Caco-2 (cell line): ENCODE measurements around the gene SOX11. TPM values are rescaled to one million over a fixed set of nuclear protein-coding genes. Genes with fewer than 3 reads are reported as not detected.

Experiments used
- BruUV-seq: library from RNA; stranded (reverse); fragments of 400-500 nt; replicated peaks from 2 replicates; lab custom pipeline; 2021; lab: Mats Ljungman, UMichigan
- CTCF ChIA-PET: fragments of 300-600 bp; sonication (Branson Sonifier 250); formaldehyde crosslinking; loops from one replicate; lab custom pipeline; 2022; ENCODE audit warnings: antibody characterized with exemption; lab: Charles Lee
- POLR2A ChIA-PET: fragments of 300-600 bp; sonication (Branson Sonifier 250); formaldehyde crosslinking; loops from one replicate; lab custom pipeline; 2022; ENCODE audit warnings: antibody characterized with exemption; lab: Charles Lee
- DNase-seq, 2 experiments: peaks; one replicate each; pipeline versions ENCODE4 v3.0.0 to v3.0.0-alpha.2; 2020 to 2022
- H3K27me3 ChIP-seq: replicated peaks from 2 replicates; pipeline ENCODE4 v1.6.0; 2011; ENCODE audit warnings: low read length; ENCODE audit not compliant: control insufficient read depth, insufficient read depth
- H3K36me3 ChIP-seq: 2 replicates; pipeline ENCODE4 v1.5.1; 2011; ENCODE audit warnings: low read length; ENCODE audit not compliant: control insufficient read depth, insufficient read depth
- H3K4me1 ChIP-seq: fragments of 250-450 bp; sonication (Bioruptor Pico); 2 replicates; pipeline ENCODE4 v1.5.1; 2020; ENCODE audit warnings: mild to moderate bottlenecking
- H3K4me3 ChIP-seq: 2 replicates; pipeline ENCODE4 v1.5.1; 2011; ENCODE audit warnings: low read depth, mild to moderate bottlenecking, control low read depth, low read length
- H3K9me3 ChIP-seq: fragments of 250-450 bp; sonication (Bioruptor Pico); 2 replicates; pipeline ENCODE4 v1.5.1; 2020; ENCODE audit warnings: mild to moderate bottlenecking, moderate library complexity
- H3K27ac Mint-ChIP-seq: one replicate; pipeline ENCODE4 v1.8.0; 2022; ENCODE audit warnings: mixed read lengths; ENCODE audit not compliant: unreplicated experiment
- H3K27me3 Mint-ChIP-seq: one replicate; pipeline ENCODE4 v1.8.0; 2022; ENCODE audit warnings: mixed read lengths; ENCODE audit not compliant: insufficient read depth, unreplicated experiment
- H3K36me3 Mint-ChIP-seq: one replicate; pipeline ENCODE4 v1.8.0; 2022; ENCODE audit warnings: mild to moderate bottlenecking, mixed read lengths; ENCODE audit not compliant: insufficient read depth, unreplicated experiment
- H3K4me1 Mint-ChIP-seq: one replicate; pipeline ENCODE4 v1.8.0; 2022; ENCODE audit warnings: low read depth, mixed read lengths; ENCODE audit not compliant: unreplicated experiment
- H3K4me3 Mint-ChIP-seq: one replicate; pipeline ENCODE4 v1.8.0; 2022; ENCODE audit warnings: mild to moderate bottlenecking, moderate library complexity, mixed read lengths; ENCODE audit not compliant: unreplicated experiment
- H3K9me3 Mint-ChIP-seq: one replicate; pipeline ENCODE4 v1.8.0; 2022; ENCODE audit warnings: mixed read lengths; ENCODE audit not compliant: unreplicated experiment
- intact Hi-C: fragments of 100-400 bp; cut with micrococcal nuclease; formaldehyde crosslinking; loops from one replicate; pipeline ENCODE4 v1.10.0; 2022; ENCODE audit not compliant: unreplicated experiment
- total RNA-seq: library from RNA; stranded (reverse); gene quantifications from 2 replicates; pipeline ENCODE4 v1.2.3, GENCODE V29; 2022
- TF ChIP-seq, protein P1 (sequence below), 2 experiments: fragments of 200-600 bp in 1 of 2; IDR thresholded peaks; 1 replicate in 1 of 2; 2 replicates in 1 of 2; pipeline versions ENCODE4 v1.5.1 to v1.8.0; 2011 to 2022; ENCODE audit warnings: antibody characterized with exemption in 1 of 2, control low read depth in 1 of 2, inconsistent platforms in 1 of 2, low read depth in 1 of 2, low read length in 1 of 2, mild to moderate bottlenecking in 1 of 2, moderate library complexity in 1 of 2; ENCODE audit not compliant: insufficient read depth in 1 of 2, severe bottlenecking in 1 of 2, unreplicated experiment in 1 of 2

Gene SOX11
- total RNA-seq, 1 experiment from 2014 or later = not detected

DNA sequence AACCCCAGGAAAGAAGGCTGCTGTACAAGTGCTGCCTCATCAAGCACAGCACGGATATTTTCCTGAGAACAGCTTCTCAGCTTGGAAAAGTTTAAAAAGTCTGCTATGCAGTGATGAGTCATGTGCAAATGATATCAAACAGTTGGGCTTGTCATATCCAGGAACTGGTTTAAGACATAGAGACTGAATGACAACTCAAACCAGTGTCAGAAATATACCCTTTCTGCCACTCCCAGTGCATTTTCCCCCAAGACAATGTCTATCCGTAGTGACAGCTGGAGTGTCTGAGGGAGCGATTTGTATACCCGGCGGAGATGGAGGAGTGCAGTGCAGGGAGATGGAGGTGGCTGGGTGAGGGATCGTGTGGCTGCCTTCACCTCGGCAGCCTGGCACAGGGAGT is 28.2 kb downstream of the SOX11 start:
- no TSS peak for BruUV-seq
- Mint-ChIP-seq H3K27me3 (no peaks in the 10 kb centered on the region), H3K36me3 (no peaks in the 10 kb centered on the region), H3K4me1 (no peaks in the 10 kb centered on the region), H3K9me3 (peaks cover 11% of the 10 kb centered on the region), H3K4me3 (no peak overlapping the region), H3K27ac (no peak overlapping the region)
- ChIA-PET CTCF (no interaction called here), POLR2A (no interaction called here)
- DNase-seq = no peak
- no peaks in the 10 kb centered on the region for H3K27me3 ChIP-seq
- H3K9me3 ChIP-seq = no peaks in the 10 kb centered on the region
- H3K4me1 ChIP-seq = no peaks in the 10 kb centered on the region
- TF ChIP-seq, protein P1, sequence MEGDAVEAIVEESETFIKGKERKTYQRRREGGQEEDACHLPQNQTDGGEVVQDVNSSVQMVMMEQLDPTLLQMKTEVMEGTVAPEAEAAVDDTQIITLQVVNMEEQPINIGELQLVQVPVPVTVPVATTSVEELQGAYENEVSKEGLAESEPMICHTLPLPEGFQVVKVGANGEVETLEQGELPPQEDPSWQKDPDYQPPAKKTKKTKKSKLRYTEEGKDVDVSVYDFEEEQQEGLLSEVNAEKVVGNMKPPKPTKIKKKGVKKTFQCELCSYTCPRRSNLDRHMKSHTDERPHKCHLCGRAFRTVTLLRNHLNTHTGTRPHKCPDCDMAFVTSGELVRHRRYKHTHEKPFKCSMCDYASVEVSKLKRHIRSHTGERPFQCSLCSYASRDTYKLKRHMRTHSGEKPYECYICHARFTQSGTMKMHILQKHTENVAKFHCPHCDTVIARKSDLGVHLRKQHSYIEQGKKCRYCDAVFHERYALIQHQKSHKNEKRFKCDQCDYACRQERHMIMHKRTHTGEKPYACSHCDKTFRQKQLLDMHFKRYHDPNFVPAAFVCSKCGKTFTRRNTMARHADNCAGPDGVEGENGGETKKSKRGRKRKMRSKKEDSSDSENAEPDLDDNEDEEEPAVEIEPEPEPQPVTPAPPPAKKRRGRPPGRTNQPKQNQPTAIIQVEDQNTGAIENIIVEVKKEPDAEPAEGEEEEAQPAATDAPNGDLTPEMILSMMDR (IDR thresholded peaks at IDR 0.05; ENCODE audit: insufficient read depth in 1 of 2, low read depth in 1 of 2, low read length in 1 of 2, severe bottlenecking in 1 of 2, unreplicated experiment in 1 of 2) = no peak
- intact Hi-C loops = no loop called here
- H3K4me3 ChIP-seq = no peak overlapping the region
- no peaks in the 10 kb centered on the region for H3K36me3 ChIP-seq

DNA sequence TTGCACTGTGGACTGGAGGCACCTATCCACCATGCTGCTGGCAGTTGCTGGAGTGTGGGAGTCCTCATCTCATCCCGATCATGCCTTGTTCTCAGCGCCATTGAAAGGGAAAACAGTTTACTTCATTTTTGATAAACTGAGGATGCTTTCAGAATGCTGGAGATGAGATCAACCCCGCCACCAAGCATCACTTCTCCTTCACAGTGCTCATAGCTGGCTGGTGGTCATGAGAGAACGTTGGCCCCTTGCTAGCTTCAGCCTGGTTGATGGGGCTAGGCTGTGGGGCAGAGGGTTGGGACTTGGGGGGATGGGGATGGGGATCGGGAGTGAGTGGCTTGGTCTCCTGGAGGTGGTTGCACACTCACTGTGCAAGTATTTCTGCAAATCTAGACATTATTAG is 30.1 kb downstream of the SOX11 start:
- POLR2A ChIA-PET = no interaction called here
- Mint-ChIP-seq H3K27ac (no peak overlapping the region), H3K9me3 (peaks cover 11% of the 10 kb centered on the region), H3K4me3 (no peak overlapping the region), H3K36me3 (no peaks in the 10 kb centered on the region), H3K27me3 (no peaks in the 10 kb centered on the region), H3K4me1 (no peaks in the 10 kb centered on the region)
- H3K27me3 ChIP-seq = no peaks in the 10 kb centered on the region
- CTCF ChIA-PET = no interaction called here
- no peaks in the 10 kb centered on the region for H3K4me1 ChIP-seq
- intact Hi-C loops = no loop called here
- TF ChIP-seq, protein P1 (IDR thresholded peaks at IDR 0.05; ENCODE audit: insufficient read depth in 1 of 2, low read depth in 1 of 2, low read length in 1 of 2, severe bottlenecking in 1 of 2, unreplicated experiment in 1 of 2) = no peak
- DNase-seq = no peak
- H3K36me3 ChIP-seq = no peaks in the 10 kb centered on the region
- H3K4me3 ChIP-seq = no peak overlapping the region
- BruUV-seq = no TSS peak
- H3K9me3 ChIP-seq = no peaks in the 10 kb centered on the region

DNA sequence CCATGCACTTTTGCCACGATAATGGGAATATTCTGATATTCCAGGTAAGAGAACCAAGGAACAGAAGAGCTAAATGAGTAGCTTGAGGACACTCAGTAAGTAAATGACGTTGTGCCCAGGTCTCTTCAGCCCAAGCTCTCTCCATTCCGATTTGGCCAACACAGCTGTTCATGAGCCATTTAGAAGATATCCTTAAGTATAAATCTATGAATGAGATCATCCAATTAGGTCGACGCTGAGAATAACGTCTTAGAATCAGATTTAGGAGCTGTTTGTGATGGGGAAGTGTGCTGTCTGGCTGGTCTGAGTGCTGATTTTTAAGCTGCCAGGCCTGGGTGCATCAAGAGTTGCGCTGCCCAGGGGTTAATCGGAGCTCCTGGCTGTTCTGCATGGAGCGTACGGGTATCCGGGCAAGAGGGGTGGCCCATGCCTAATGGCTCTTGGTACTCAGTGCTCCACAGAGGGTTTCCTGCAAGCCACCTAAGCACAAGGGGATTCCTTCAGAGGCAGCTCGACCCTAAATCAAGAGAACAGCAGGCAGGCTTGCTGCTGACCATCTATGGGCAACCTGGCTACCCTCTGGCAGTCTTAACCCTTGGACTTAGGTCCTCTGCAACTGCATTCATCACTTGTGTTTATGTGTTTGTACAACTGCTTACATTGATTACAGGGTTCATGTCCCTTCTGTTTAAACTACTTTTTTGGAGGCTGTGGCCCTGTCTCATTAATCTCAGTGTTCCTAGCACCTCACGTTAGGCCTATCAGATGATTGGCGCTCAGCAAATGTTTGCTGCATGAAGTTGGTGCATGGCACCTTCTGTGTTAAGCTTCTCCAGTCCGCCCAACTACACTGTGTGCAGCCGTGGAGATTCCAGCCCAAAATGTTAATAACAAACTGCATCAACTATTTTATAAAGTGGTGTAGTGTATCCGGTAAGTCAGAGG is 31.9 kb downstream of the SOX11 start:
- H3K9me3 ChIP-seq = no peaks in the 10 kb centered on the region
- no peak for DNase-seq
- Mint-ChIP-seq H3K27ac (no peak overlapping the region), H3K36me3 (no peaks in the 10 kb centered on the region), H3K4me1 (no peaks in the 10 kb centered on the region), H3K4me3 (no peak overlapping the region), H3K9me3 (peaks cover 2% of the 10 kb centered on the region), H3K27me3 (no peaks in the 10 kb centered on the region)
- no peaks in the 10 kb centered on the region for H3K27me3 ChIP-seq
- intact Hi-C loops = no loop called here
- no TSS peak for BruUV-seq
- POLR2A ChIA-PET = no interaction called here
- CTCF ChIA-PET = no interaction called here
- no peak overlapping the region for H3K4me3 ChIP-seq
- H3K36me3 ChIP-seq = no peaks in the 10 kb centered on the region
- TF ChIP-seq, protein P1 (IDR thresholded peaks at IDR 0.05; ENCODE audit: insufficient read depth in 1 of 2, low read depth in 1 of 2, low read length in 1 of 2, severe bottlenecking in 1 of 2, unreplicated experiment in 1 of 2) = no peak
- no peaks in the 10 kb centered on the region for H3K4me1 ChIP-seq
